Brain microvascular endothelial cell (primary cell): ENCODE results near the gene ORC3.

Experiments used
- DNase-seq: peaks from one replicate; pipeline ENCODE4 v3.0.0-alpha.2; 2020
- H3K27ac ChIP-seq: fragments of 250-450 bp; sonication (Bioruptor Pico); 2 replicates; pipeline ENCODE4 v1.5.1; 2020; ENCODE audit warnings: mild to moderate bottlenecking, moderate library complexity
- H3K27me3 ChIP-seq: fragments of 250-450 bp; sonication (Bioruptor Pico); replicated peaks from 2 replicates; pipeline ENCODE4 v1.5.1; 2020; ENCODE audit warnings: mild to moderate bottlenecking
- H3K36me3 ChIP-seq: fragments of 250-450 bp; sonication (Bioruptor Pico); replicated peaks from 2 replicates; pipeline ENCODE4 v1.5.1; 2020; ENCODE audit warnings: mild to moderate bottlenecking
- H3K4me3 ChIP-seq: 2 replicates; pipeline ENCODE4 v1.5.1; 2011; ENCODE audit warnings: low read depth, mild to moderate bottlenecking, control low read depth, low read length, moderate library complexity
- in situ Hi-C: cut with HindIII; loops from 2 replicates; pipeline ENCODE4 v1.10.0; 2017; ENCODE audit warnings: low sequenced_read_pairs, low pct_ligation_motif_present
- TF ChIP-seq, protein P1 (sequence below): IDR thresholded peaks from 2 replicates; pipeline ENCODE4 v1.5.1; 2011; ENCODE audit warnings: low read depth, mild to moderate bottlenecking, moderate library complexity, low read length, control low read depth, inconsistent platforms; ENCODE audit errors: missing control alignments

Gene ORC3

DNA sequence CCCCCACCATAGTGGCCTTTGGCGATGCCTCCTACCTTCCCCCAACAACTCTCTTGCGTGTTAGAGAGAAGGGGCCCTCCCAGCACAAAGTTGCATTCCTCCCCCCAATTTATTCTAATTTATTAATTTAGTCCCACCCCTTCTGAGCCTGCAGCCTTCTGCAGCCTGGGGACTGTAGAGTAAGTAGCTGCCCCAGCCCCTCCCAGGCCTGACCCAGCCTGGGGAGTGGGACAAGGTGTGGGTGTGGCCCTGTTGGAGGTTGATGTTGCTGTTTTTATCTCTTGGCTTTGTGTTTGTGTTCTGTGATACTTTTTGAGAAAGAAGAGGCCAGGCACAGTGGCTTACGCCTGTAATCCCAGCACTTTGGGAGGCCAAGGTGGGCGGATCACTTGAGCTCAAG is 49.4 kb downstream of the ORC3 start:
- DNase-seq: no peak
- H3K36me3 ChIP-seq: peaks cover 11% of the 10 kb centered on the region
- no peaks in the 10 kb centered on the region for H3K27me3 ChIP-seq
- TF ChIP-seq, protein P1, sequence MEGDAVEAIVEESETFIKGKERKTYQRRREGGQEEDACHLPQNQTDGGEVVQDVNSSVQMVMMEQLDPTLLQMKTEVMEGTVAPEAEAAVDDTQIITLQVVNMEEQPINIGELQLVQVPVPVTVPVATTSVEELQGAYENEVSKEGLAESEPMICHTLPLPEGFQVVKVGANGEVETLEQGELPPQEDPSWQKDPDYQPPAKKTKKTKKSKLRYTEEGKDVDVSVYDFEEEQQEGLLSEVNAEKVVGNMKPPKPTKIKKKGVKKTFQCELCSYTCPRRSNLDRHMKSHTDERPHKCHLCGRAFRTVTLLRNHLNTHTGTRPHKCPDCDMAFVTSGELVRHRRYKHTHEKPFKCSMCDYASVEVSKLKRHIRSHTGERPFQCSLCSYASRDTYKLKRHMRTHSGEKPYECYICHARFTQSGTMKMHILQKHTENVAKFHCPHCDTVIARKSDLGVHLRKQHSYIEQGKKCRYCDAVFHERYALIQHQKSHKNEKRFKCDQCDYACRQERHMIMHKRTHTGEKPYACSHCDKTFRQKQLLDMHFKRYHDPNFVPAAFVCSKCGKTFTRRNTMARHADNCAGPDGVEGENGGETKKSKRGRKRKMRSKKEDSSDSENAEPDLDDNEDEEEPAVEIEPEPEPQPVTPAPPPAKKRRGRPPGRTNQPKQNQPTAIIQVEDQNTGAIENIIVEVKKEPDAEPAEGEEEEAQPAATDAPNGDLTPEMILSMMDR: no peak
- in situ Hi-C loops: no loop called here
- no peak overlapping the region for H3K4me3 ChIP-seq
- H3K27ac ChIP-seq: no peak overlapping the region

GRCh38 chr6:87641065-87641692 is 51.2 kb downstream of the ORC3 start:
- DNase-seq: no peak
- H3K4me3 ChIP-seq: no peak overlapping the region
- in situ Hi-C loops: no loop called here
- H3K27ac ChIP-seq: no peak overlapping the region
- no peaks in the 10 kb centered on the region for H3K27me3 ChIP-seq
- TF ChIP-seq, protein P1: no peak
- H3K36me3 ChIP-seq: peaks cover 6% of the 10 kb centered on the region

GRCh38 chr6:87645080-87645479 is 55.1 kb downstream of the ORC3 start:
- no peak for DNase-seq
- no peak overlapping the region for H3K27ac ChIP-seq
- TF ChIP-seq, protein P1: no peak
- no peaks in the 10 kb centered on the region for H3K27me3 ChIP-seq
- in situ Hi-C loops: no loop called here
- no peaks in the 10 kb centered on the region for H3K36me3 ChIP-seq
- H3K4me3 ChIP-seq: no peak overlapping the region

DNA sequence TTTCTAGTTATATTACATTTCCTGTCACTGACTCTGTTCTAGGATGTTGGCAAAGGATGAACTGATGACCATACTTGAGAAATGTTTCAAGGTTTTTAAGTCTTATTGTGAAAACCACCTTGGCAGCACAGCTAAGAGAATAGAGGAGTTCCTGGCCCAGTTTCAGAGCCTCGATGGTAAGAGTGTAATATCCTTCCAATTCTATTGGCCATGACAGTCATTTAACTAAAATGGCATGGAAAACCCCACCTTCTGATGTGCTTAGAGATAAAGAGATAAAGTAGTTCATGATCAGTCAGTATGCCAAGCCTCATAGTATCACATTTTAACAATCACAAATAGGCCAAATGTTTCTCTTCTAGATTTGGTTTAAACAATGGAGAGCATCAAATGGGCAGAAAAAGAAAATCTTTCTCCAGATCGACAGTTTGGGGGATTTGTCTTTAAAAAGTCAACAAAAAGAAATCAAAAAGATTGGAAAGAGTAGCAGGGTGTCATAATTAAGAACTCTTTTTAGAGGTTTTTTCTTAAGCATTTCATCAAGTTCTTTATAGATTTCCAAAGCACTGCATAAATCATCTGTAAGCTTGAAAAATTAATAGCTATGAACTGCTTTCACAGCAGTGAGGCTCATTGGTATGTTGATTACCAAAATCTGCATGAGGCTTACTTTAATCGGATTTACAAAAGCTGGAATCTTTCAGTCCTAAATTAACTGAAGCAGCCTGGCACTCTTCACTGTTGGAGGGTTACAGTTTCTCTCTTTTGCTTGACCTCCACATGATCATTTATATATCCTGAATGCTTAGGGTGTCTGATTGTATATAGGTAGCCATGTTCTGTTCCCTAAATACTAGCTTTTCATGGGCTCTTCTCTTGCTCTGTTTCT is 63.4 kb downstream of the ORC3 start:
- H3K4me3 ChIP-seq: no peak overlapping the region
- TF ChIP-seq, protein P1: no peak
- no peaks in the 10 kb centered on the region for H3K27me3 ChIP-seq
- DNase-seq: no peak
- in situ Hi-C loops: no loop called here
- H3K27ac ChIP-seq: no peak overlapping the region
- H3K36me3 ChIP-seq: no peaks in the 10 kb centered on the region

DNA sequence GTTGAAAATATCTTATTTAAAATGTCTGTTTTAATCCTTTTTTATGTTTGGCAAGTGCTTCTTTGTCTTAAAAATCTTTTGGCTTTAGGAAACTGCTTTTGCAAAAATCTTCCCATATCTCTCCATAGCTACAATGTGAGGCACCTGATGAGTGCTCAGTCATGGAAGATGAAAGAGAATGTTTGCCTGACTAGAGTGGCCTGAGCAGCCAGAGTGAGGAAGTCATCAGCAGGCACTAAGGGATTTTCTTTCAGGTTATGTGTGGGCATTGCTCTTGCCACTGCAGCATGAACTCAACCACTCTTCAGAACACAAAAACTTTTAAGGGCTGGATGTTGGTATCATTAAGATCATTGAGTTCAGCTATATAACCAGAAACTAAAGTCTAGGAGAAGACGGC is 64.2 kb downstream of the ORC3 start:
- Histone ChIP-seq H3K36me3 (no peaks in the 10 kb centered on the region), H3K27ac (no peak overlapping the region), H3K4me3 (no peak overlapping the region), H3K27me3 (no peaks in the 10 kb centered on the region)
- DNase-seq: no peak
- TF ChIP-seq, protein P1: no peak
- in situ Hi-C loops: no loop called here
